ENCODE data around the gene MSI2.

DNA sequence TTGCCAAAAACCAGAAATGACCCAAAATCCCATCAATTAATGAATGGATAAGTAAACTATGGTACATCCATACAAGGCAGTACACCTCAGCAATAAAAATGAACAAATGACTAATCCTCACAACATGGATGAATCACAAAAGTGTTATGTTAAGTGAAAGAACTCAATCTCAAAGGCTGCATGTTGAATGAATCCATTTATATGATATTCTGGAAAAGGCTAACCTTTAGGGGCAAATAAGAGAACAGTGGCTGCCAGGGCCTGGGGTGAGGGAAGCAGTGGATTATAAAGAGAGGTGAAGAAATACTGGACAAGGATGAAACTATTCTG lies 46.1 kb upstream of the MSI2 start:
- TF ChIP-seq CTCF (IDR thresholded peaks at IDR 0.05) (no peak), POLR2A (IDR thresholded peaks at IDR 0.05) (no peak)
